NB4 (cell line): ENCODE data around the gene IL25.

Source experiments
- DNase-seq: peaks from one replicate; pipeline ENCODE4 v3.0.0; 2010; ENCODE audit warnings: low read depth
- H3K4me3 ChIP-seq: one replicate; pipeline ENCODE4 v1.5.1; 2011; ENCODE audit warnings: mild to moderate bottlenecking, low read depth, low read length, moderate library complexity
- CTCF ChIP-seq: IDR thresholded peaks from one replicate; pipeline ENCODE4 v1.5.1; 2012; ENCODE audit warnings: low read depth, low read length
- MAX ChIP-seq: IDR thresholded peaks from 2 replicates; pipeline ENCODE4 v1.6.1; 2011; ENCODE audit warnings: low read depth, low read length
- MYC ChIP-seq: IDR thresholded peaks from 2 replicates; pipeline ENCODE4 v1.6.1; 2011; ENCODE audit warnings: low read depth, low read length
- POLR2A ChIP-seq: IDR thresholded peaks from 2 replicates; pipeline ENCODE4 v1.6.1; 2011; ENCODE audit warnings: mild to moderate bottlenecking; ENCODE audit not compliant: insufficient read length; ENCODE audit errors: extremely low read depth

IL25 gene

GRCh38 chr14:23327947-23328744, 44.5 kb upstream of the IL25 start:
- peak; percentile 82 for DNase-seq
- TF ChIP-seq MYC: peak; percentile 26; the same call in 1 of the 2 replicates
- TF ChIP-seq MAX: no peak
- peak; percentile 81 for TF ChIP-seq CTCF
- no peak overlapping the region for H3K4me3 ChIP-seq

GRCh38 chr14:23335623-23336022, 37.0 kb upstream of the IL25 start:
- no peak overlapping the region for H3K4me3 ChIP-seq
- TF ChIP-seq CTCF: no peak
- TF ChIP-seq POLR2A: no peak
- no peak for TF ChIP-seq MAX
- TF ChIP-seq MYC: no peak
- no peak for DNase-seq

GRCh38 chr14:23339506-23340268, 32.9 kb upstream of the IL25 start:
- H3K4me3 ChIP-seq: no peak overlapping the region
- TF ChIP-seq MYC: no peak
- TF ChIP-seq MAX: no peak
- TF ChIP-seq POLR2A: no peak
- TF ChIP-seq CTCF: no peak
- no peak for DNase-seq

GRCh38 chr14:23344481-23344880, 28.1 kb upstream of the IL25 start:
- TF ChIP-seq POLR2A (no peak), MAX (no peak), MYC (no peak), CTCF (no peak)
- no peak overlapping the region for H3K4me3 ChIP-seq
- DNase-seq: no peak

- TF ChIP-seq CTCF (no peak), POLR2A (no peak), MYC (no peak), MAX (no peak)
- H3K4me3 ChIP-seq: no peak overlapping the region
- no peak for DNase-seq
Observed at GRCh38 chr14:23345987-23346692, 26.5 kb upstream of the IL25 start.
